Stimulated activated CD8-positive, alpha-beta memory T cell treated with anti-CD3 and anti-CD28 coated beads, Interleukin-7, amount 100 ng/mL, for 24 hours (primary cell): ENCODE measurements around the gene ABCA4.

Experiments used
- DNase-seq: peaks from one replicate; pipeline ENCODE4 v3.0.0-alpha.2; 2020; ENCODE audit warnings: low read depth

The ABCA4 gene

GRCh38 chr1:94050675-94051074 lies 70.3 kb downstream of the ABCA4 start:
- no peak for DNase-seq

GRCh38 chr1:94050254-94050653 lies 70.7 kb downstream of the ABCA4 start:
- DNase-seq: no peak

GRCh38 chr1:94049791-94050190 lies 71.2 kb downstream of the ABCA4 start:
- DNase-seq: no peak

DNA sequence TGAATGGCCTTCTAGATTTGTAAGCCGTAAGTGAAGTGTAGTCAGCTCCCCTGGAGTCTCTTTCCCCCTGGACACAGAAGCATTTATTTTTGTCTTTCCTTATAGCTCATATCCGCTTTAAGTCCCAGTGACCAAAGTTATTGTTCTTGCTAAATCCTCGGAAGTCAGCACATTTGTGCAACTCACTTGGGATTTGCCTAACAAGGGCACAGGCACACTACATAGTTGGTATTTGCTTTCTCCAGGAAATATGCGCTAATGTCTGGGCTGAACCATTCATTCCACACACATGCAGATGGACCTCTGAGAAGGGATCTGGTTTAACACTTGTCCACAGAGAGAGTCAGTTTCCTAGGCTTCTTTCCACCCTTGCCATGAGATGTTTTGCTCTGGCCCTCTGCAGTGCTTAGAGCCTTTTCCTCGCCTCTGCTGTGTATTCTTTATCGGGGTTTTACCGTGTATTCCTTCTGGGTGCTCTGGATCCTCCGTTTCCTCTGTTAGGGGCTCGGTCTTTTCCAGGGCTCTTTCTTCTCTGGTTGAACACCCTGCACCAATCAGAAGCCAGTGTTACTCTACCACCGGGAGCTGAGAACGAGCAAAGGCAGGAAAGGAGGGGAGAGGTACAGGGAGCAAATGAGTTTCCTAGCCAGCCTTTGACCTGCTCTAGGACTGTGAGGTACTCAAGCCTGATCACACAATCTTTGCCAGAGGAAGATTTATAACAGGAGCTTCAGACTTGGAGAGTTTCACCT lies 72.4 kb downstream of the ABCA4 start:
- DNase-seq: no peak

GRCh38 chr1:94047949-94048348 lies 73.0 kb downstream of the ABCA4 start:
- DNase-seq: no peak

DNA sequence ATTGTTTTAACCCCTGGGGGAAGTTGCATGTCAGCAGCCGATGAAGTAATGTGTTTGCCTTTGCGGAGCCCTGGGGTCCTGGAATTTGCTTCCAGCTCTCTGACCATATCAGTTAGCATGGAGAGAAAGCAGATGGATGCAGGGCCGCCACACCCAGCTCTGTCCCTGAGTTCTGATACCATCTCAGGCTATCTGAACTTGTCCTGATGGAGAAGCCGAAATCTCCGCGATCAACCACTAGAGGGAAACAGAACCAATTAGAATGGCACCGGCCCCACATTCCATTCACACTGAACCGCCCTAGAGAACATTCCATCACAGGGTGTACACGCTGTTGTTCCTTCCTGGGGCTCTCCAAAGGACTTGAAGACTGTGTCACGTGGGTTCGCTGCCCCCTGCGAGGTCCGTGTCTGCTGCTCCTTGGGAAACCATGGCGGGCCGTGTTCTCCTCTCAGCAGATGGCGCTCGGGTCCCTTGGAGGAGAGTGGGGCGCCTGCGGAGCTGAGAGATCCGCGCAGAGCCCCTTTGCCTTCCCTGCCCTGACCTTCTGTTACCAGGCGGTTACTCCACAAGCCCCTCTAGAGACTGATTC lies 75.4 kb downstream of the ABCA4 start:
- DNase-seq: no peak

DNA sequence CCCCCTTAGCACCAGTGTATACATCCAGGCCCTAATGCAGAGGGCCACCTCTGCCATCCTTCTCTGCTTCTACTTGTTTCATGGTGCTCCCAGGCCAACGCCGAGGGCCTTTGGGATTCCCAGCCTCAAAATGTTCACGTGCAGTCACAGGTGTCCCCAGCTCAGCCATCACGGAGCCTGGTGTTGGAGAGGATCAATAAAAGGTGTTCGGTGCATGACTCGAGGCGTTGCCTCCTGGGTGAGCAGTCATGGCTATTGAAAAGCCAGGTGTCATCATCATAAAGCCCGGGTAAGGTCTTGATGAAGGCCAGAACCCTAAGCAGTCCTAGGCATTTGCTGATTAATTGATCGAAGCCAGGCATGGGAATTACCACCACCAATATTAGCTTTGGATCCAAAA lies 76.1 kb downstream of the ABCA4 start:
- DNase-seq: no peak

GRCh38 chr1:94044290-94044790 lies 76.6 kb downstream of the ABCA4 start:
- DNase-seq: no peak

DNA sequence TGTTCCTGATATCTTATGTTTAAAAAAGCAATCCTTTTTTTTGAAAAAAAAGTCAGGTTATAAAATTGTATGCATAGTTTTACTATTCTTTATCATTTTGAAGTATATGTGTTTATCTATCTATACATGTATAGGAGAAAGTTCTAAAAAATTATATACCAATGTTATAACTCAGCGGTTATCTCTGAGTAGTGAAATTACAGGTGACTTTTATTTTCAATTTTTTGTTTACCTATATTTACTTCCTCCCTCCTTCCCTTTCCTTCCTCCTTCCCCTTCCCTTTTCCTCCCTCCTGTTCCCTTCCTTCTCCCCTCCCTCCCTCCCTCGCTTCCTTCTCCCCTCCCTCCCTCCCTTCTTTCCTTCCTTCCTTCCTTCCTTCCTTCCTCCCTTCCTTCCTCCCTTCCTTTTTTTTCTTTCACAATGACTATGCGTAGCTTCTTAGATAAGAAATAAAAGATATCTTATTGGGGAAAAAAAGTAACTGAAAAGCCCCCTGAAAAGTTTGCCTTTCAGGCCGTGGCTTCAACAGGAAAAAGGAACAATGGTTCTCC lies 77.1 kb downstream of the ABCA4 start:
- DNase-seq: no peak

GRCh38 chr1:94042388-94042787 lies 78.6 kb downstream of the ABCA4 start:
- no peak for DNase-seq

DNA sequence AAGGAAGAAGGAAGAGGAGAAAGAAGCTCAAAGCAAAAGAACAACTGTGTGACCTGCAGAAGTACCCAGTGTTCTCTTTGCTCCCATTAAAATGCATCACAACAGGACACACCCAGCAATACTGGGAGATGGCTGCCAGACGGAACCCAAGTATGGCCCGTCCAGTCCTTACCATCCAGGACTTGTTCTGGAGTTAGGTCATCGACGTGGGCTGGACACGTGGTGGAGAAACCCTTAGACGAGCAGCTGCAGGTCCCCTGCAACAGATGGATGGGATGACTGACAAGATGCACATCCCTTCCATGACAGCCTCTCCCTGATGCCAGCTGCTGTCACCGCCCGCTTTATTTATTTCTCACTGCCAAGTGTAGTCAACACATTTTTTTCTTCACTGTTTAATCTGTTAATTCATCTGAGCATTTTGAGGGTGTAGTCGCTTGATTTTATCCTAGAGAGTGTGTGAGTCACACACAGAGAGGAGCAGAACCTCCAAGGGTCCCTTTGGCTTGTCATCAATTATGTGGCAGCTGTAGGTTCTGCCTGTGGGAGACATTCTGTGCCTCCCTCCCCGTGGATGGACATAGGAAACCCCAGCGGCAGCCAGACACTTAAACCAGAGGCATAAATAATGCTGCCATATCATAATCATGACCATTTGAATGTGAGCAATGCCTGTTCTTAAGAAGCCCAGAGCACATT lies 80.9 kb downstream of the ABCA4 start:
- DNase-seq: no peak

DNA sequence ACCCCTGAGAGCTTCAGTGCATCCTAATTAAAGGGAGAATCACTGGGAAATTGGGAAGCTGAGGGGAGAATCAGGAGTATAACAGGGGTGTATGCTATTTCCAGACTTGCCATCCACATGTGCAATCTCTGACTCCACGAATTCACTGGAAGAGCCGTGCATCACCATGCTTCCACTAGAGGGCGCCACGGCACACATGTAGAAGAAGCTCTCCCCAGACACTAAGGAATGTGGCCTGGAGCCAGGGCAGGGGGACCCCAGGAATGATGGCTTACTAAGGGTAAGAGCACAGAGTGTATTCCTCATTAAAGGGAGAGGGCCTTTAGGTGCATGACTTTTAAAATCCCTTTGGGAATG lies 81.5 kb downstream of the ABCA4 start:
- DNase-seq: peak; percentile 21

- no peak for DNase-seq
These were observed 82.4 kb downstream of the ABCA4 start for GRCh38 chr1:94038511-94038910.

DNA sequence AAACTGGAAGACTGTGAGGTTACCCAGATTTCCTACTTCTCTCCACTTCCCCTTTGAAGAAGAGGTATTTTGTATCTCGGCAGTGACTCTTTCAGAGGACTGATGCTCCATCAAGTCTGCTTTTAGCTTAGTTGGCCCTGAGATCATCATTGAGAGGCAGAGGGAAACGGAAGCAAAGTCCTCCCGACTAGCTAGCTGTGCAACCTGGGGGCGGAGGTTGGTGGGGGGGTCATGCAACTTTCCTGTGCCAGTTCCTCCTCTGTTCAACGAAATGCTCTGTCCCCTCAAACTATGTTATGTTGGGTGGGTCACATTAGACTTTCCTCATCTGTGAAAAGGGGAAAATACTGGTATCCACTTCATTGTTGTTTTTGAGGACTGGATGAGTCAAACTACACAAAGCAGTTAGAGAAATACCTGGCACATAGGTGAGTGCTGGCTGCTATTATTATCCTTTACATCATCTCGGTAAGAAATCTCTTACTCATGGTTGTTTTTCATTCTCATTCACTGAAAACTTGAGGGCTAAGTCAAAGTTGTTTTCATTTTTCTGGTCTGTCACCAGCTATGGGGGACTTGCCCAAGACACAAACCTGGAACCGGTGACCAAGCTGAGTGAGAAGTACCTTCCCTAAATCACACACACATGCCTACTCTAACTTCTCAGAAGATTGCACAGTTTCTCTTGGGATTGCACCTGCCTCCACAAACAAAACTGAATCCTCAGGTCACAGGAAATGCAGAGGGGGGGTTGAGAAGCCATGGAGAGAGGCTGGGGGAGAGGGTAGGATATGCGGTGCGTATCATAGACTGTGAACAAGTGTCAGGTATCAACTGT lies 83.3 kb downstream of the ABCA4 start:
- DNase-seq: no peak

DNA sequence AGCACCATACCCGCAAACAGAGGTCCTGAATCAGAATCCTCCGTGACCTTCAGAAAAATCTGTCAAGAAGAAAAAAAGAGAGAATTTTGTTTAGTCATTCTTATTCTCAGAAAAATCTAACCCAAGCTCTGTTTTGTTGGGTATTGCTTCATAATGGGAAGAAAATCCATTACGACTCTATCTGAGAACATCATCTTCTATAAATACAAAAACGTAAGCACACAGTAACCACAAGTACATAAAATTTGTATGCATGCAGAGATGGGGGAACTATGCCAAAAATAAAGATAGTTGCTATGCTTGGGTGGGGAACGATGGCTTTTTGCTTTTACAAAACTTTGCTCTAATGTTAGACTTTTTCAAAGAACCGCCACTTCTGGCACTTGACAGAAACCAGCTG lies 84.2 kb downstream of the ABCA4 start:
- DNase-seq: no peak

GRCh38 chr1:94033849-94034248 lies 87.1 kb downstream of the ABCA4 start:
- no peak for DNase-seq

- DNase-seq: no peak
These were observed 88.3 kb downstream of the ABCA4 start for GRCh38 chr1:94032637-94033036.

GRCh38 chr1:94031591-94031990 lies 89.4 kb downstream of the ABCA4 start:
- DNase-seq: no peak

GRCh38 chr1:94031154-94031553 lies 89.8 kb downstream of the ABCA4 start:
- DNase-seq: no peak

- no peak for DNase-seq
These were observed 91.6 kb downstream of the ABCA4 start for GRCh38 chr1:94029130-94029993.
